ENCODE measurements around the gene HLA-DQB1.
"Not testable (repeated sequence)": the region's sequence is repeated elsewhere in the genome, so short reads cannot be mapped to it uniquely, and the experiment has no call there.

The HLA-DQB1 gene

DNA sequence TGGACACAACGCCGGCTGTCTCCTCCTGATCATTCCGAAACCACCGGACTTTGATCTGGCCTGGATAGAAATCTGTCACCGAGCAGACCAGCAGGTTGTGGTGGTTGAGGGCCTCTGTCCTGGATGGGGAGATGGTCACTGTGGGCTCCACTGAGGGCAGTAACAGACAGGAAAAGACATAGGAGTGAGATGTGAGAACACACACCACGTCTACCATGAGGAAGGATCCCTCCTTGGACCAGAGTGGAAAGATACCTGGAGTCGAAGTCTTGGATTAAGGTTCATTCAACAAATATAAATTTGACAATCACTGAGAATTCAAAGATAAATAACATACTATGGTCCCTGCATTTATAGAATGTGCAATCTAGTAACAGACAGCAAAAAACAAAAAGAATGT is 4.4 kb downstream of the HLA-DQB1 start:
- DNase-seq (ENCODE audit: low spot score) = no peak

DNA sequence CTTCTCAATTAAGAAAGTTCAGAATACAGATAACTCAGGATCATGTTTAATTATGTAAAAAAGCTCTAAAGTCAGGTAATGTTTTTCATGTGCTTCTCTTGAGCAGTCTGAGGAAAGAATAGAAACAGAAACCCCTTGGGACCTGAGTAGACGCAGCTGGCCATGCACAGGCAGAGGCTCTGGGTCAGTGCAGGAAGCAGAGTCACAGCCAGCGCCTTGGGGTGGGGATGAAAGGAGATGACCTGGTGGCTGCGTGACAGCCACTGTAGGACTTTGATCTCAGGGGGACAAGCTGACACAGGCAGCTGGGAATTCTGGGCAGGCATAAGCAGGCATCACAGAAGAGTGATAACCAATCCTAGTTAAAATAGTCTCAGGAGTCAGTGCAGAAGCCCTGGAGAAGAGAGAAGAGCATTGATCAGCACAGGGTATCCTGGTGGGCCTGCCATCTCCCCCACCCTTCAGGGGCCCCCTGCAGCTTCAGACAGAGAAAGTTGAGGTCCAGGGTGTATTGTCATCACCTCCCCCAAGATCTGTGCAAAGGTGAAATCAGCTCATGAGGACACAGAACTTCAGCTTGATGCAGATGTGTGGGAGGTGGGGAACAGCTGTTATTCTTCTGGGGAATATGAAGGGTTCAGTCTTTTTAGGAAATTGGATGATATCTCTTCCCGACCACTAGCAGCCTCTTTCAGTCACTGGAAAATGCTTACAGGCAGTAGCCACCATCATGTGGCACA is 6.4 kb downstream of the HLA-DQB1 start:
- no peak for DNase-seq (ENCODE audit: low spot score)

DNA sequence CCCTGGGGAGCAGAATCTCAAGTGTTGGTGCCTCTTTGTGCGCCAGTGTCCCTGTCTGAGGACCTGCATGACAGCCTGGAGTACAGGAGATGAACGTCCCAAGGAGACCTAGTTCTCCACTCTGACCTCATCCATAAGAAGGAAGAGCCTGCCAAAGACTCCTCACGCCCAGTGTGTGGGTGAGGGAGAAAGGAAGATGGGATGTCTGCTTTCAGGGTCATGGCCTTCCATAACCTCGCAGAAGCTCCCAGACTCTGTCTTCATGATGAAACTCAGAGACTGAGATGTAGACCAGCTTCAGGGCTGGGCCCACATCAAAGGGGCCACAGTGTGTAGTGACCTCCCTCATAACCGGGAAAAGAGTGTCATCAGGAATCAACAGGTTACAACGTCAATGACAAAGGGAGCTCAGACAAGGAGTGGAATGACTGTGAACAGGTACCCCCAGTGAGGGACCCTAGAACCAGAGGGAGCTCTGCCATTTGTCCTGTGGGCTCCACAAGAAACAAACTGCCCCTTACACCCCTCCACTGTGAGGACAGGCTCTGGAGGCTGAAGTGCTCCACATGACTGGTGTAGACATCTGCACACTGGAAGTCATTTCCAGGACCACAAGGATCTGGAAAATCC is 8.1 kb downstream of the HLA-DQB1 start:
- DNase-seq (ENCODE audit: low spot score) = no peak

DNA sequence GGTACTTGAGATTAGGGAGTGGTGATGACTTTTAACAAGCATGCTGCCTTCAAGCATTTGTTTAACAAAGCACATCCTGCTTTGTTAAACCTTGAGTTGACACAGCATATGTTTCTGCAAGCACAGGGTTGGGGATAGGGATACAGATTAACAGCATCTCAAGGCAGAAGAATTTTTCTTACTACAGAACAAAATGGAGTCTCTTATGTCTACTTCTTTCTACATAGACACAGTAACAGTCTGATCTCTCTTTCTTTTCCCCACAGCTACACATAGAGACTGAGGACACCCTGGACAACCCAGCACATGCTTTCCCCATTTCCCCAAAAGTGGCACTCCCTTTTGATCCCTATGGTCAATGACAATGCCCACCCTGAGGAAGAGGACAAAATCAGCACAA is 8.6 kb downstream of the HLA-DQB1 start:
- not testable (repeated sequence) for DNase-seq (ENCODE audit: low spot score)

DNA sequence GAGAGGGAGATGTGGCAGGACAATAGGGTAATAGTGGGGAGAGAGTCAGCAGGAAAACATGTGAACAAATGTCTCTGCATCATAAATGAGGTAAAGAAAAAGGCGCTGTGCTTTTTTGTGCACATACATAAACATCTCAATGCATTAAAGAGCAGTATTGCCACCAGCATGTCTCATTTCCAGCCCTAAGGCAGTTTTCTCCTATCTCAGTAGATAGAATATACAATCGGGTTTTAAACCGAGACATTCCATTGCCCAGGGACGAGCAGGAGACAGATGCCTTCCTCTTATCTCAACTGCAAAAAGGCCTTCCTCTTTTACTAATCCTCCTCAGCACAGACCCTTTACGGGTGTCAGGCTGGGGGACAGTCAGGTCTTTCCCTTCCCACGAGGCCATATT is 9.1 kb downstream of the HLA-DQB1 start:
- DNase-seq (ENCODE audit: low spot score) = not testable (repeated sequence)

DNA sequence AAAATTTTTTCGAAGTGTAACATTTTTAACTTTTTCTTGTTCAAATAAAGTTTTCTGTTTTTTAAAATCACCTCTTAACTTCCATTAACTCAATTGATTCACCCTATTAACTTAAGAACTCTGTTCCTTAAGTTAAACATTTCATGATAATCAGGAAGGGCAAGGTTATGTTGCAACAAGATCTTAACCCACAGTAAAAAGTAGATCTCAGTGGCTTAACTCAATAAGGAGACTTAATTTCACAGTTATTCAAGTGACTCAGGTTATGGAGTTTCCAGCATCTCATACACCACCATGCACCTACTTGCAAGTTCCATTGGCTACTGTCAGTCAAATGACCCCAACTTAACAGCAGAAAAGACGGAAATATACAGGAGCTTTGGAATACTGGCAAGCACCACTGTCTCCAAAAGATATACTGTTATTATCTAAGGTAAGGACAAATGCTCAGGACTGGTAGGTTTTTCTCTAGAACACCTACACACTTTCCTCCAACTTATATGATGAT is 11.2 kb downstream of the HLA-DQB1 start:
- DNase-seq (ENCODE audit: low spot score) = no peak

DNA sequence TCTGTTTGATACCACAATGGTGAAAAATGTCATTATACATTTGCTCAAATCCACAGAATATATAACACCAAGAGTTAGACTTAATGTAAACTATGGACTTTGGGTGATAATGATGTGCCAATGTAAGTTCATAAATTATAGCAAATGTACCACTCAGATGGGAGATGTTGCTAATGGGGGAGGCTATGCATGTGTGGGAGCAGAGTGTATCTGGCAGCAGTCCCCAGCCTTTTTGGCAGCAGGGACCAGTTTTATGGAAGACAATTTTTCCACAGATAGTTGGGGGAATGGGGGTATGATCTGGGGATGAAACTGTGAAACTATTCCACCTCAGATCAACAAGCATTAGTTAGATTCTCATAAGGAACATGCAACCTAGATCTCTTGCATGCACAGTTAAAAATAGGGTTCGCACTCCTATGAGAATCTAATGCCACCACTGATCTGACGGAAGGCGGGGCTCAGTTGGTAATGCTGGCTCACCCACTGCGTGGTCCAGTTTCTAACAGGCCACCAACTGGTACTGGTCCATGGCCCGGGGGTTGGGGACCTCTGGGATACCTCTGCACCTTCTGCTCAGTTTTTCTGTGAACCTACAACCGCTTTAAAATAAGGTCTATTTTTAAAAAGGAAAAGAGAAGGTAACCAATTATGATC is 21.3 kb downstream of the HLA-DQB1 start:
- DNase-seq (ENCODE audit: low spot score) = no peak

DNA sequence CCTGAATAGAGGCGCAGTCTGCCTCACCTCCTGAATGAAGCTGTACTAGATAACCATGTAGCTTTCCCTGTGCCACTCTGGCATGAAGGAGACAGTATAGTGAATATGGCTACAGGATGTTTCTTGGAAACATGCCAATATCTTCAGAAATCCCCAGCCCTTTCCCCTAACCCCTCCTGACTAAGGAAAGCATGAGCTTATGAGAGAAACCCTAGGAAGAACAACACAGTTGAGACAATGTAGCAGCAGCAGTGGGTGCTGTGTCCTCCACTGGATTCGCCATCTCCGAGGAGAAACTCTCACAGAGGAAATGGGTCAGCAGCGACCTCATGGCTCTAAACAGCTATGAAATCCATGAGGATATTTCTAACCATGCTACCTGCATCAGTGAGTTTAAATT is 22.6 kb downstream of the HLA-DQB1 start:
- no peak for DNase-seq (ENCODE audit: low spot score)

DNA sequence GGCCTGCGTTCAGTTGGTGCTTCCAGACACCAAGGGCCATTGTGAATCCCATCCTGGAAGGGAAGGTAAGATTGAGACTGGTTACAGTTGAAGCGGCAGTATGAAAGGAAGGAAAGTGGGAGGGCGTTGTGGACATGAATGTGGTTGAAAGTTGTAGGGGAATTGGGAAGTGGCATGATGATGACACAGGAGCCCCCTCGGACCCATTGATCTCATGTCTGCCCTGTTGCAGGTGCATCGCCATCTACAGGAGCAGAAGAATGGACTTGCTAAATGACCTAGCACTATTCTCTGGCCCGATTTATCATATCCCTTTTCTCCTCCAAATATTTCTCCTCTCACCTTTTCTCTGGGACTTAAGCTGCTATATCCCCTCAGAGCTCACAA is 23.7 kb downstream of the HLA-DQB1 start:
- no peak for DNase-seq (ENCODE audit: low spot score)

DNA sequence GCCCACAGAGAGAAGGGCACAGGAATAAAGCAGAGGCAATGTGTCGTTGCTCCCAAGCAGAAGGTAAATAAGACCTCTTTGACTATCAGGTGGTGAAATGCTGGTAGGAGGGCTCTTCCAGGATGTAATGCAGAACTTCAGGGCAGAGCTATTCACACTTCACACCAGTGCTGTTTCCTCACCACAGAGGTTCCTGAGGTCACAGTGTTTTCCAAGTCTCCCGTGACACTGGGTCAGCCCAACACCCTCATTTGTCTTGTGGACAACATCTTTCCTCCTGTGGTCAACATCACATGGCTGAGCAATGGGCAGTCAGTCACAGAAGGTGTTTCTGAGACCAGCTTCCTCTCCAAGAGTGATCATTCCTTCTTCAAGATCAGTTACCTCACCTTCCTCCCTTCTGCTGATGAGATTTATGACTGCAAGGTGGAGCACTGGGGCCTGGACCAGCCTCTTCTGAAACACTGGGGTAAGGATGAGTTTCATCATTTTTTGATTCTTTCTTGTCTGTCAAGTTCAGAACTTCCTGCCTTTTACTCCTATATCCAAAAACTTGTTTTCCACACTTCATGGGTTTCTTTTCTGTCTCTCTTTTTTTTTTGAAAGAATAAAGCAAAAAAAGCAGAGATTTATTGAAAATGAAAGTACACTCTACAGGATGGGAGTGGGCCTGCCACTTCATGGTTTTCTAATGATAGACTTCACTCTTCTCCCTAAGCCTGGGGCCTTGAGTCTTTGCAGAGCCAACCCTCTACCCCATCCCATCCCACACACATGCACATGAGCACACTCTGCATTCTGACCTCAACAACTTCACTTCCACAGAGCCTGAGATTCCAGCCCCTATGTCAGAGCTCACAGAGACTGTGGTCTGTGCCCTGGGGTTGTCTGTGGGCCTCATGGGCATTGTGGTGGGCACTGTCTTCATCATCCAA is 24.4 kb downstream of the HLA-DQB1 start:
- not testable (repeated sequence) for DNase-seq (ENCODE audit: low spot score)

DNA sequence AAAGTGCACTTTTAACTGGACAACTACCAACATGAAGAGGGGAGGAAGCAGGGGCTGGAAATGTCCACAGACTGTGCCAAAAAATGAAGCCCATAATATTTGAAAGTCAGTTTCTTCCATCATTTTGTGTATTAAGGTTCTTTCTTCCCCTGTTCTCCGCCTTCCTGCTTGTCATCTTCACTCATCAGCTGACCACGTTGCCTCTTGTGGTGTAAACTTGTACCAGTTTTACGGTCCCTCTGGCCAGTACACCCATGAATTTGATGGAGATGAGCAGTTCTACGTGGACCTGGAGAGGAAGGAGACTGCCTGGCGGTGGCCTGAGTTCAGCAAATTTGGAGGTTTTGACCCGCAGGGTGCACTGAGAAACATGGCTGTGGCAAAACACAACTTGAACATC is 25.3 kb downstream of the HLA-DQB1 start:
- no peak for DNase-seq (ENCODE audit: low spot score)

DNA sequence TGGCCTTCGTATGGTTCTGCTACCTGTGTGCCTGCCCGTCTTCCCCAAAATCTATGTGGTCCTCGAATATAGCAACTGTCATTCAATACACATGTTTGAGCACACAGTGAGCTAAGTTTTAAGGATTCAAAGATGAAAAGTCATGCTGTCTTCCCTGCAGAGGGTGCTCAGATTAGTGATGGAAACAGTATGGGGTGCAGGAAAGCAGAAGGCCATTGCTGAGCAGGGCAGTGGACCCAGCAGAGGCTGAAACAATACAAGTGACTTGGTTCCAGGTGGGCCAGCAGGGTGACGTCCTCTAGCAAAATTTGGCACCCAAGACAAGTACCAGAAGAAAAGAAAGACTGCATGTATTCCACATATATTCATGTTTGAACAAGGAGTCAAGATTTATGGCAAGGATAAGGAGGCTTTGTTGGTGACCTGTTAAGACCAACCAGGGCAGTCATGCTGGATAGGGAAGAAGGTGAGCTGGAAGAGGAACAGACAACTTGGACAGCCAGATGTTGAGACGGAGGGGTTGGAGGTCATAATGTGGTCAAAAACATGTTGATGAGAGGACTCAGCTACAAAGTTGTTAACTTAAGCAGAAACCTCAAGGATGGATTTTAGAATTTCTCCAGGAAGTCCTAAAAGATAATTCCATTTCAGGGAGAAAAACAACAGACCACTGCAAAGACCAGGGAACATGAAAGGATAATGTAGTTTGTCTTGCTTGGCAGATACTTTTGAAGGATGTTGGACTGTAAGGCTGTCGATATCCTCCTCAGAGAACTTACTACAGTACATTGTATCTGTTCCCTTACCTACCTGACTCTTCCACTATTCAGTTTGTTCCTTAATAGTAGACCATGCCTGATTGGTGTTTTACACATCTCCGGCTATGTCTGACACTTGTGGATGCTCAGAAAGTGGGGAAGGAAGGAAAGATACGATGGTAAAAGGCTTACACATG is 26.7 kb downstream of the HLA-DQB1 start:
- no peak for DNase-seq (ENCODE audit: low spot score)

DNA sequence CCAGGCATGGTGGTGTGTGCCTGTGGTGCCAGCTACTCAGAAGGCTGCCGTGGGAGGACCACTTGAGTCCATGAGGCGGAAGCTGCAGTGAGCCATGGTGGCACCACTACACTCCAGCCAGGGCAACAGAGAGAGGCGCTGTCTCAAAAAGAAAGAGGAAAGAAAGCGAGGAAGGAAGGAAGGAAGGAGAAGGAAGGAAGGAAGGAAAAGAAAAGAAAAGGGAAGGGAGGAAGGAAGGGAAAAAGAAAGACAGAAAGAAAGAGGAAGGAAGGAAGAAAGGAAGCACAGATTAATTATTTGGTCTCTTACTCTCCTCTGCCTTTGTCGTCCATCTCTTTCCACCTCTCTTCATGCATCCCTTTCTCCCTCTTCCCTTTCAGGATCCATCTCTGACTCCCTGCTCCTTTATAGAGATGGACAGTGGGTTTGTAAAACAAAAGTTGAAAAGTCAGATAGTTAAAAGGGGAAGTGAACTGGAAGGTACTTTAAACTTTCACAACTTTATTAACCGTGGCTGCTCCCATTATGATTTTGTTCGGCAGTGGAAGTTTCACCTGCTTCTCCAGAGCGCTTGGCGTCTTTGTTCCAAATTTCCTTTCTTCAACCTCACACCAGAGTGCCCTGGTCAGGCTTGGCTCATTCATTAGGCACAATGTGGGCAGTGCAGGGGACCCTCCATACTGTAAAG is 27.8 kb downstream of the HLA-DQB1 start:
- no peak for DNase-seq (ENCODE audit: low spot score)

DNA sequence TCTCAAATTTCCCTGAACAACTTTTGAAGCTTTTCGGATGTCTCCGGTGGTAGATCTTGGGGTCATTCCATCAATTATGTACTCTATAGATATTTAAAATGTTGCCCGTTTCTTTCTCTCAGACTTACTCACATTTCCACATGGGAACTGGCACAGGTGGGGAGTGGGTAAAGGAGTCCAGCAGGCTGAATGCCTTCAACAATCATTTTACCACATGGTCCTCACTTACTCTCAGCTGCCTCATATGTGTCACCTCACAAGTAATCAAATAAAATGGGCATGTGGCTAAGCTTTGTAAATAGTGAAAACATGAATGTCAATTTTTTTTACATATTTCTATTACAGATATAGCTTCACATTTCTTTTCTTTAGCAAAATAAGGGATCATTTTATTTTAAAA is 28.6 kb downstream of the HLA-DQB1 start:
- DNase-seq (ENCODE audit: low spot score) = no peak

DNA sequence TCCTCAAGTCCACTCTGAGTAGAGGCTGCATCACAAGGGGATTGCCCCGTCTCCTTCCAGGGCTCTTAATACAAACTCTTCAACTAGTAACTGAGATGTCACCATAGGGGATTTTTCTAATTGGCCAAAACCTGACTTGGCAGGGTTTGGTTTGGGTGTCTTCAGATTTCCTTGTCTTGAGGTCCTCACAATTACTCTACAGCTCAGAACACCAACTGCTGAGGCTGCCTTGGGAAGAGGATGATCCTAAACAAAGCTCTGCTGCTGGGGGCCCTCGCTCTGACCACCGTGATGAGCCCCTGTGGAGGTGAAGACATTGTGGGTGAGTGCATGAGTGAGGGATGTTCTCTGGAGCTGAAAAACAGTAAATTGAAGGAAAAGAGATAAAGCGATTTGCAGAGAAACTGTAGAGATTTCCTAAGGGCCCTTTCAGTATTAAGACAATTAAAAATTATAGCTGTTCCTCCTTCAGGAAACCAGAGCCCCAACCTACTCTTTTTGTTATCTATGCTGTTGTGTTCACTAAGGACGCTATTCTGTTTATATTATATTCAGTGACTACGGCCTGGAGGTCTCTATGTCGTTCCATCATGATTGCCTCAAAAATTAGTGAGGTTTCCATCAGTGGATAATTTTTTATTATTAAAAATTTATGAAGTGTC is 29.1 kb downstream of the HLA-DQB1 start, which contains the start of gene HLA-DQA1:
Gene HLA-DQA1, plus strand, starts transcription at position 188 of the 662 bp plus-strand sequence. Its CDS starts 53 bp downstream, at position 241.
- DNase-seq (ENCODE audit: low spot score) = no peak

DNA sequence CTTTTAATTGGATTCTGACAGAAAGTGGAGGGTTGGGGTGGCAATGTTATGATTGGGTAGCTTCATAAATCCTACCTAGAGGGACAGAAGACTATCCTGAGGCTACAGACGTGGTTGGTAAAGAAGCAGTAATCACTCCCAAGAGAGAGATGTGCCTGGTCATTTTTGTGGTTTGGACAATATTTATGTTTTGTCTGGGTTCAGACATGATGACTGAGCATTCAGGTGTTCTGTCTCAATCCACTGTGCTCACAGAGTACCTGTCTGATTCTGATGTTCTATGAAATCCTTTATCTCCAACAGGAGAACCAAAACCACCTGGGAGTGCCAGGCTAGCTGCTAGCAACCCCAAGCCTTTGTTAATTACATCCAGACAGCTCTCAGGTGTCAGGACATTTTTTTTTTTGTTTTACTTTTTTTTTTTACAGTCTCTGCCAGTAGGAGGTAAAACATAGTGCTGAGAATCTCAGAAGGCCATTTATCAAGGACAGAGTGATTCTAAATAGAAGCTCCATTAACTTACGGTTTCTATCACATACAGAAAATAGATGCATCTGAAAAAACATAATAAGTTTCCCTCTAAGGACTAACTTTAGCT is 30.8 kb downstream of the HLA-DQB1 start:
- no peak for DNase-seq (ENCODE audit: low spot score)

DNA sequence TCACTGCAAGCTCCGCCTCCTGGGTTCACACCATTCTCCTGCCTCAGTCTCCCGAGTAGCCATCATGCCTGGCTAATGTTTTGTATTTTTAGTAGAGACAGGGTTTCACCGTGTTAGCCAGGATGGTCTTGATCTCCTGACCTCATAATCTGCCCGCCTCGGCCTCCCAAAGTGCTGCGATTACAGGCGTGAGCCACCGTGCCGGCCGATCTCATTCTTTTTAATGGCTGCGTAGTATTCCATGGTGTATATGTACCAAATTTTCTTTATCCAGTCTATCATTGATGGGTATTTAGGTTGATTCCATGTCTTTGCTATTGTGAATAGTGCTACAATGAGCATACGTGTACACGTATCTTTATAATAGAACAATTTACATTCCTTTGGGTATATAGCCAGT is 36.7 kb downstream of the HLA-DQB1 start:
- DNase-seq (ENCODE audit: low spot score) = not testable (repeated sequence)

DNA sequence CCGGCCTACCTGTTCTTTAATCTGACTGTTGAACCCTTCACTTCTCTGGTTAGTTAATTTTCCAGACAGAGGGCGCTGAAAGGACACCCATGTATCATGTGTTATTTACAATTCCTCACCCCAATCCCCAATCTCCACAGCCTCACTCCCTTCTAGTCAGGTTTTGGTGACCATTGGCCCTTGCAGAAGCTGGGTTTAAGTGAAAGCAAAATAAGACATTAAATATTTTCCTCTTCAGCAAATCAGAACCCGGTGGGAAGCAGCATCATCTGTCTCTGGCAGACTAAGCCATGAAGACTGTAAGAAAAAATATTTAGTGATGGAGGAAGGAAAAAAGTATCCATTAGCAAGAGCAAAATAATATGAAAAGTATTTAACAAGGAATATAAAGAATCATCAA is 38.6 kb downstream of the HLA-DQB1 start:
- DNase-seq (ENCODE audit: low spot score) = peak; percentile 9

DNA sequence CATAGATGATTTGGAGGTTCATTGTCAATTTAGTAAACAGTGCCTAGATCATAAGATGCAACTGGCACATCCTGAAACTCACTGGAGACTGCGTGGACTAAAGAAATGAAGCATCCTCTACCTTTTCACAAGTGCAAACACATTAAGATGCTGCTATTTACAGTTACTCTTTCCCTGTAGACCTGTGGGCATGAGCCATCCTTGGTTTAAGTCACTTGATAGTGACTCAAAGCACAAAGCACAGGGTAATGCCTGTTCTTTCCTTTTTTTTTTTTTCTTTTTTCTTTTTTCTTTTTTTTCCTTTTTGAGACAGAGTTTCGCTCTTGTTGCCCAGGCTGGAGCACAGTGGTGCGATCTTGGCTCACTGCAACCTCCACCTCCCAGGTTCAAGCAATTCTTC is 39.2 kb downstream of the HLA-DQB1 start:
- DNase-seq (ENCODE audit: low spot score) = no peak
